22Rv1 (cell line): ENCODE results near the gene MRPL33.
"Not testable (repeated sequence)": the region's sequence is repeated elsewhere in the genome, so short reads cannot be mapped to it uniquely, and the experiment has no call there.

ENCODE experiments used
- H3K27ac ChIP-seq: fragments of 450-650 bp; 2 replicates; pipeline ENCODE4 v1.5.1; 2017
- ZFX ChIP-seq: fragments of 450-650 bp; IDR thresholded peaks from 2 replicates; pipeline ENCODE4 v1.6.1; 2017; ENCODE audit warnings: antibody characterized with exemption, borderline replicate concordance
- TF ChIP-seq, protein P1 (sequence below): fragments of 450-650 bp; IDR thresholded peaks from 2 replicates; pipeline ENCODE4 v1.5.1; 2017; ENCODE audit warnings: mild to moderate bottlenecking

Gene MRPL33

GRCh38 chr2:27756091-27756490, 15.4 kb upstream of the MRPL33 start:
- H3K27ac ChIP-seq: no peak overlapping the region
- TF ChIP-seq, protein P1, sequence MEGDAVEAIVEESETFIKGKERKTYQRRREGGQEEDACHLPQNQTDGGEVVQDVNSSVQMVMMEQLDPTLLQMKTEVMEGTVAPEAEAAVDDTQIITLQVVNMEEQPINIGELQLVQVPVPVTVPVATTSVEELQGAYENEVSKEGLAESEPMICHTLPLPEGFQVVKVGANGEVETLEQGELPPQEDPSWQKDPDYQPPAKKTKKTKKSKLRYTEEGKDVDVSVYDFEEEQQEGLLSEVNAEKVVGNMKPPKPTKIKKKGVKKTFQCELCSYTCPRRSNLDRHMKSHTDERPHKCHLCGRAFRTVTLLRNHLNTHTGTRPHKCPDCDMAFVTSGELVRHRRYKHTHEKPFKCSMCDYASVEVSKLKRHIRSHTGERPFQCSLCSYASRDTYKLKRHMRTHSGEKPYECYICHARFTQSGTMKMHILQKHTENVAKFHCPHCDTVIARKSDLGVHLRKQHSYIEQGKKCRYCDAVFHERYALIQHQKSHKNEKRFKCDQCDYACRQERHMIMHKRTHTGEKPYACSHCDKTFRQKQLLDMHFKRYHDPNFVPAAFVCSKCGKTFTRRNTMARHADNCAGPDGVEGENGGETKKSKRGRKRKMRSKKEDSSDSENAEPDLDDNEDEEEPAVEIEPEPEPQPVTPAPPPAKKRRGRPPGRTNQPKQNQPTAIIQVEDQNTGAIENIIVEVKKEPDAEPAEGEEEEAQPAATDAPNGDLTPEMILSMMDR: no peak
- TF ChIP-seq ZFX: no peak

GRCh38 chr2:27756544-27757498, 14.7 kb upstream of the MRPL33 start:
- no peak for TF ChIP-seq ZFX
- TF ChIP-seq, protein P1: no peak
- H3K27ac ChIP-seq: no peak overlapping the region

GRCh38 chr2:27762951-27763906, 8.3 kb upstream of the MRPL33 start:
- H3K27ac ChIP-seq: no peak overlapping the region
- TF ChIP-seq ZFX: no peak
- TF ChIP-seq, protein P1: no peak

DNA sequence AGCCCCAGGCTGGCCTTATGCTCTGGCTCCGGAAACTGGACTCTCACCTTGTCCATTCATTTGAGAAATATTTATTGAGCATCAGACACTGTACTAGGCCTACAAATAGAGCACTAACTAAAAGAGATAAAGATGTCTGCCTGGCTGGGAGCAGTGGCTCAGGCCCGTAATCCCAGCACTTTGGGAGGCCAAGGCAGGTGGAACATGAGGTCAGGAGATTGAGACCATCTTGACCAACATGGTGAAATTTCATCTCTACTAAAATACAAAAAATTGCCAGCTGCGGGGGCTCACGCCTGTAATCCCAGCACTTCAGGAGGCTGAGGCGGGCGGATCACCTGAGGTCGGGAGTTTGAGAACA, 7.6 kb upstream of the MRPL33 start:
- H3K27ac ChIP-seq: no peak overlapping the region
- TF ChIP-seq ZFX: no peak
- TF ChIP-seq, protein P1: no peak

GRCh38 chr2:27764526-27764925, 7.0 kb upstream of the MRPL33 start:
- not testable (repeated sequence) for H3K27ac ChIP-seq

- H3K27ac ChIP-seq: no peak overlapping the region
- TF ChIP-seq ZFX: no peak
- TF ChIP-seq, protein P1: no peak
Observed at GRCh38 chr2:27765621-27766286, 5.8 kb upstream of the MRPL33 start.

DNA sequence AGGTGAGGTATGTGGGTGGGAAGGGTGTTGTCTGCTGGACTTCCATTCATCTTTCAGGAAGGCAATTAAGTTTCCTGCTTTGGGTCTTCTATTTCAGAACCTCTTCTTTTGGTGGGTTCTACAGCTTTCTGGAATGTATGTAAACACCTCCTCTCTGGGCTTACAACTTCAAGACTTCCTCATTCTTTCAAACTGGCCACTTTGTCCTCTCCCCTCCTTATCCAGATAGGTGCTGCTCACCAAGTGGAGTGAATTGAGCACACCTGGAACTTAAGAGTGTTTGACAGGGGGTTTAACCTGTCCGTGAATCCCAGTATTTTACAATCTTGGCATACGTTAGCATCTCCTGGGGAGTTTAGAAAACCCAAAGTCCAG, 5.2 kb upstream of the MRPL33 start:
- TF ChIP-seq, protein P1: no peak
- TF ChIP-seq ZFX: no peak
- H3K27ac ChIP-seq: no peak overlapping the region
